Measurements from ENCODE around the gene CCDC141.

The CCDC141 gene

DNA sequence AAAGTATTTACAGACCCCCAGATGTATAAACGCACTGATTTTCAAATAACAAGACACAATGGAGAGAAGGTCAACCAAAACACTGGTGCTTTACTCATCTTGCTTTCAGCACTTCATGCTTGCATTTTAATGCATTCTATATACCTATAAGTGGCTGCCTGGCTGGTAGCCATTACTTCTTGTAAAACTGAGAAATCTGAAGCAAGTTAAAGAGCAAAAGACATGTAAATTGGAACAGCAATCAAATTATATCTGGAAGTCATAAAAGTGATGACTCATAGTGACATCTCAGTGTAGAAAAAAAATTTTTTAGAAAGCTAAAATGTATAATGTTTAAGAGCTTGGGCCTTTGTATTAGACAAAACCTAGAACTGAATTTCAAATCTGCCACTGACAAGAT lies 106.2 kb downstream of the CCDC141 start:
- no peaks in the 10 kb centered on the region for H3K36me3 ChIP-seq (ENCODE audit: insufficient read depth, low read length)
- TF ChIP-seq EZH2 (IDR thresholded peaks at IDR 0.05; ENCODE audit: borderline replicate concordance, low read depth, low read length, severe bottlenecking) = no peak
- TF ChIP-seq, protein P1, sequence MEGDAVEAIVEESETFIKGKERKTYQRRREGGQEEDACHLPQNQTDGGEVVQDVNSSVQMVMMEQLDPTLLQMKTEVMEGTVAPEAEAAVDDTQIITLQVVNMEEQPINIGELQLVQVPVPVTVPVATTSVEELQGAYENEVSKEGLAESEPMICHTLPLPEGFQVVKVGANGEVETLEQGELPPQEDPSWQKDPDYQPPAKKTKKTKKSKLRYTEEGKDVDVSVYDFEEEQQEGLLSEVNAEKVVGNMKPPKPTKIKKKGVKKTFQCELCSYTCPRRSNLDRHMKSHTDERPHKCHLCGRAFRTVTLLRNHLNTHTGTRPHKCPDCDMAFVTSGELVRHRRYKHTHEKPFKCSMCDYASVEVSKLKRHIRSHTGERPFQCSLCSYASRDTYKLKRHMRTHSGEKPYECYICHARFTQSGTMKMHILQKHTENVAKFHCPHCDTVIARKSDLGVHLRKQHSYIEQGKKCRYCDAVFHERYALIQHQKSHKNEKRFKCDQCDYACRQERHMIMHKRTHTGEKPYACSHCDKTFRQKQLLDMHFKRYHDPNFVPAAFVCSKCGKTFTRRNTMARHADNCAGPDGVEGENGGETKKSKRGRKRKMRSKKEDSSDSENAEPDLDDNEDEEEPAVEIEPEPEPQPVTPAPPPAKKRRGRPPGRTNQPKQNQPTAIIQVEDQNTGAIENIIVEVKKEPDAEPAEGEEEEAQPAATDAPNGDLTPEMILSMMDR (IDR thresholded peaks at IDR 0.05; ENCODE audit: borderline replicate concordance, extremely low read depth, low read length, poor library complexity, severe bottlenecking) = no peak
- ATAC-seq (ENCODE audit: insufficient read depth, low read depth) (no peak), DNase-seq (no peak)
- H2AFZ ChIP-seq (ENCODE audit: low read depth, low read length) = no peak overlapping the region
- H3K79me2 ChIP-seq (ENCODE audit: insufficient read depth, low read length) = no peaks in the 10 kb centered on the region
- no peaks in the 10 kb centered on the region for H3K4me1 ChIP-seq (ENCODE audit: insufficient read depth, low read length)
- H3K9me3 ChIP-seq (ENCODE audit: insufficient read depth, low read length, severe bottlenecking) = no peaks in the 10 kb centered on the region
- H3K27me3 ChIP-seq (ENCODE audit: insufficient read depth, low read length, poor library complexity) = no peaks in the 10 kb centered on the region
- no peak overlapping the region for H3K27ac ChIP-seq (ENCODE audit: low read length)
- no peaks in the 10 kb centered on the region for H4K20me1 ChIP-seq (ENCODE audit: insufficient read depth, low read length)
- no peak overlapping the region for H3K4me2 ChIP-seq (ENCODE audit: insufficient read depth, low read length)
- H3K9ac ChIP-seq (ENCODE audit: low read depth, low read length) = no peak overlapping the region
- no peak overlapping the region for H3K4me3 ChIP-seq (ENCODE audit: low read depth in 1 of 2, low read length in 2 of 2)

DNA sequence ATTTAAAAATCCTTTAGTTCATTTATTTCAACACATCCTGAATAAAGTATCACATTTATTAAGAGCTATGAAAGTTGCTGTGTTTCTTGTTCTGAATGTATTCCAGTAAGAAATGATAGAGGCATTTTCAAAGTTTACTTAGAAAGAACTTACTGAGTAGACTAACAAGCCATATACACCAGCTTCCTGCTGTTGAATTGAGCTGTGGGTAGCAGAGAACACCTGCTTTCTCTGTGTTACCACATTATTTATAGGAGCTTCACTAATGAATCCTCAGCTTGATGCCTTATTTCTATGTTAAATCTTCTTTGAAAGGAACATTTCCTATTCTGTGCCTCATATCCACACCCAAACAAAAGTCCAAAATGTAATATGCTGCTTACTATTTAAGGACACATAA lies 115.4 kb downstream of the CCDC141 start:
- no peak overlapping the region for H2AFZ ChIP-seq (ENCODE audit: low read depth, low read length)
- no peak for DNase-seq
- no peaks in the 10 kb centered on the region for H3K27me3 ChIP-seq (ENCODE audit: insufficient read depth, low read length, poor library complexity)
- no peak for TF ChIP-seq EZH2 (IDR thresholded peaks at IDR 0.05; ENCODE audit: borderline replicate concordance, low read depth, low read length, severe bottlenecking)
- TF ChIP-seq, protein P1 (IDR thresholded peaks at IDR 0.05; ENCODE audit: borderline replicate concordance, extremely low read depth, low read length, poor library complexity, severe bottlenecking) = no peak
- H3K4me2 ChIP-seq (ENCODE audit: insufficient read depth, low read length) = no peak overlapping the region
- no peaks in the 10 kb centered on the region for H3K36me3 ChIP-seq (ENCODE audit: insufficient read depth, low read length)
- no peaks in the 10 kb centered on the region for H3K9me3 ChIP-seq (ENCODE audit: insufficient read depth, low read length, severe bottlenecking)
- H4K20me1 ChIP-seq (ENCODE audit: insufficient read depth, low read length) = no peaks in the 10 kb centered on the region
- no peak overlapping the region for H3K4me3 ChIP-seq (ENCODE audit: low read depth in 1 of 2, low read length in 2 of 2)
- no peaks in the 10 kb centered on the region for H3K79me2 ChIP-seq (ENCODE audit: insufficient read depth, low read length)
- H3K9ac ChIP-seq (ENCODE audit: low read depth, low read length) = no peak overlapping the region
- H3K4me1 ChIP-seq (ENCODE audit: insufficient read depth, low read length) = no peaks in the 10 kb centered on the region
- H3K27ac ChIP-seq (ENCODE audit: low read length) = no peak overlapping the region
- peak; percentile 82 for ATAC-seq (ENCODE audit: insufficient read depth, low read depth)

DNA sequence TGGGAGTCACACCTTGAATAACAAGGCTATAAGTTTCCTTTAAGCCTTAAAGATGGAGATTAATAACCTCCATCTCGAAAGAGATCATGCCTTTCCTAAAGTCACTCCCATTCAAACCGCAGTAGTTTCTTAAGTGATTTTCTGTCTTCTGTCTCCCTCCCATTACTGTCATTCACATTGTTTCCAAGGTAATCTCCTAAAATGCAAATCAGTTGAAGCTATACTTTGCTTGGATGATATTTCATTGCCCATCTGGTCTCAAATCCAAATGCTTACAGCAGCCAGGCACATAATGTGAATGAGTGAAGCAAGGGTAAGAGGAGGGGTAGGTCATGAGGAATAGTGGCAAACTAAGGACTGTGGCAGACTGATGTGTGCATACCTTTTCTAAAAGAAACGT lies 116.4 kb downstream of the CCDC141 start:
- no peak for DNase-seq
- Histone ChIP-seq H2AFZ (ENCODE audit: low read depth, low read length) (no peak overlapping the region), H4K20me1 (ENCODE audit: insufficient read depth, low read length) (no peaks in the 10 kb centered on the region), H3K9me3 (ENCODE audit: insufficient read depth, low read length, severe bottlenecking) (no peaks in the 10 kb centered on the region), H3K79me2 (ENCODE audit: insufficient read depth, low read length) (no peaks in the 10 kb centered on the region), H3K4me3 (ENCODE audit: low read depth in 1 of 2, low read length in 2 of 2) (no peak overlapping the region), H3K9ac (ENCODE audit: low read depth, low read length) (no peak overlapping the region), H3K27me3 (ENCODE audit: insufficient read depth, low read length, poor library complexity) (no peaks in the 10 kb centered on the region), H3K4me2 (ENCODE audit: insufficient read depth, low read length) (no peak overlapping the region), H3K4me1 (ENCODE audit: insufficient read depth, low read length) (no peaks in the 10 kb centered on the region), H3K36me3 (ENCODE audit: insufficient read depth, low read length) (no peaks in the 10 kb centered on the region), H3K27ac (ENCODE audit: low read length) (no peak overlapping the region)
- no peak for TF ChIP-seq EZH2 (IDR thresholded peaks at IDR 0.05; ENCODE audit: borderline replicate concordance, low read depth, low read length, severe bottlenecking)
- TF ChIP-seq, protein P1 (IDR thresholded peaks at IDR 0.05; ENCODE audit: borderline replicate concordance, extremely low read depth, low read length, poor library complexity, severe bottlenecking) = no peak
- no peak for ATAC-seq (ENCODE audit: insufficient read depth, low read depth)

DNA sequence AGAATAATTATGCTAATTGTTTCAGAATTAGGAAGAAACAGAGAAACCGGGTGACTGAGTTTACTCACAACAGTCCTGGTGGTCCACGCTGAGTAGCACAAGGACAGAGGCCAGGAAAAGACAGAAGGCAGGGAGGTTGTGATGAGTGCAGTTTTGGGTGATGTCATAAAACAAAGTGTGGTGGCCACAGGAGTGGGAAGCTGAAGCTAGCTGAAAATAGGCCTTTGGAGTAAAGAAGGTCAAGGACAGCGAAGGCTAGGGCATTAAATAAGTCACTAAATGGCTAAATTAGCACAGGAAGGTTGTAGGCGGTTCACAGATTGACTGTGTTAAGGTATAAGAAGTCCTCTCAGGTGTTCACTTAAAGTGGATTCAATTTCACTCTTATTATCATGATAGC lies 121.9 kb downstream of the CCDC141 start:
- H3K4me2 ChIP-seq (ENCODE audit: insufficient read depth, low read length) = no peak overlapping the region
- H3K27me3 ChIP-seq (ENCODE audit: insufficient read depth, low read length, poor library complexity) = no peaks in the 10 kb centered on the region
- H3K36me3 ChIP-seq (ENCODE audit: insufficient read depth, low read length) = no peaks in the 10 kb centered on the region
- no peak overlapping the region for H3K9ac ChIP-seq (ENCODE audit: low read depth, low read length)
- H3K27ac ChIP-seq (ENCODE audit: low read length) = no peak overlapping the region
- DNase-seq (no peak), ATAC-seq (ENCODE audit: insufficient read depth, low read depth) (no peak)
- H2AFZ ChIP-seq (ENCODE audit: low read depth, low read length) = no peak overlapping the region
- H3K79me2 ChIP-seq (ENCODE audit: insufficient read depth, low read length) = no peaks in the 10 kb centered on the region
- TF ChIP-seq EZH2 (IDR thresholded peaks at IDR 0.05; ENCODE audit: borderline replicate concordance, low read depth, low read length, severe bottlenecking) = no peak
- TF ChIP-seq, protein P1 (IDR thresholded peaks at IDR 0.05; ENCODE audit: borderline replicate concordance, extremely low read depth, low read length, poor library complexity, severe bottlenecking) = no peak
- H3K9me3 ChIP-seq (ENCODE audit: insufficient read depth, low read length, severe bottlenecking) = no peaks in the 10 kb centered on the region
- no peaks in the 10 kb centered on the region for H3K4me1 ChIP-seq (ENCODE audit: insufficient read depth, low read length)
- no peak overlapping the region for H3K4me3 ChIP-seq (ENCODE audit: low read depth in 1 of 2, low read length in 2 of 2)
- no peaks in the 10 kb centered on the region for H4K20me1 ChIP-seq (ENCODE audit: insufficient read depth, low read length)
